ENCODE measurements around the gene DENND4A. TPM values are rescaled to one million over a fixed set of nuclear protein-coding genes. Genes with fewer than 3 reads are reported as not detected.

The DENND4A gene
- total RNA-seq, result 26.9 TPM

GRCh38 chr15:65792138-65792987 is at the start of gene DENND4A:
Gene DENND4A (minus strand): TSS chr15:65792293. CDS start chr15:65756450, 35,843 bp downstream.
- DNase-seq (ENCODE audit: low spot score), result peak; percentile 98

GRCh38 chr15:65841121-65841930 is 49.2 kb upstream of the DENND4A start:
- DNase-seq (ENCODE audit: low spot score), result no peak

- no peak for DNase-seq (ENCODE audit: low spot score)
These were observed 47.9 kb upstream of the DENND4A start for GRCh38 chr15:65839985-65840384.

GRCh38 chr15:65839354-65839901 is 47.3 kb upstream of the DENND4A start:
- DNase-seq (ENCODE audit: low spot score), result no peak

- peak; percentile 17 for DNase-seq (ENCODE audit: low spot score)
These were observed 45.5 kb upstream of the DENND4A start for GRCh38 chr15:65837301-65838294.

GRCh38 chr15:65836665-65837064 is 44.6 kb upstream of the DENND4A start:
- DNase-seq (ENCODE audit: low spot score), result no peak

- no peak for DNase-seq (ENCODE audit: low spot score)
These were observed 43.4 kb upstream of the DENND4A start for GRCh38 chr15:65835447-65835846.

- DNase-seq (ENCODE audit: low spot score), result no peak
These were observed 42.6 kb upstream of the DENND4A start for GRCh38 chr15:65834603-65835282.

GRCh38 chr15:65833501-65834205 is 41.6 kb upstream of the DENND4A start:
- peak; percentile 28 for DNase-seq (ENCODE audit: low spot score)

GRCh38 chr15:65832549-65833364 is 40.7 kb upstream of the DENND4A start:
- DNase-seq (ENCODE audit: low spot score), result peak; percentile 92

GRCh38 chr15:65829130-65829764 is 37.2 kb upstream of the DENND4A start:
- DNase-seq (ENCODE audit: low spot score), result no peak

GRCh38 chr15:65828585-65828984 is 36.5 kb upstream of the DENND4A start:
- DNase-seq (ENCODE audit: low spot score), result no peak

- DNase-seq (ENCODE audit: low spot score), result no peak
These were observed 35.0 kb upstream of the DENND4A start for GRCh38 chr15:65827065-65827464.

- DNase-seq (ENCODE audit: low spot score), result no peak
These were observed 33.0 kb upstream of the DENND4A start for GRCh38 chr15:65824941-65825544.

GRCh38 chr15:65824031-65824743 is 32.1 kb upstream of the DENND4A start:
- DNase-seq (ENCODE audit: low spot score), result peak; percentile 51

- no peak for DNase-seq (ENCODE audit: low spot score)
These were observed 30.2 kb upstream of the DENND4A start for GRCh38 chr15:65822316-65822715.

- no peak for DNase-seq (ENCODE audit: low spot score)
These were observed 29.0 kb upstream of the DENND4A start for GRCh38 chr15:65821070-65821469.

- DNase-seq (ENCODE audit: low spot score), result no peak
These were observed 27.5 kb upstream of the DENND4A start for GRCh38 chr15:65819563-65819960.

Measured in mucosa of gallbladder (tissue), 1 donor.